8988T (cell line): Measurements from ENCODE around the gene KIF5A.

Source experiments
- DNase-seq: peaks from one replicate; pipeline ENCODE4 v3.0.0; 2011

KIF5A gene

DNA sequence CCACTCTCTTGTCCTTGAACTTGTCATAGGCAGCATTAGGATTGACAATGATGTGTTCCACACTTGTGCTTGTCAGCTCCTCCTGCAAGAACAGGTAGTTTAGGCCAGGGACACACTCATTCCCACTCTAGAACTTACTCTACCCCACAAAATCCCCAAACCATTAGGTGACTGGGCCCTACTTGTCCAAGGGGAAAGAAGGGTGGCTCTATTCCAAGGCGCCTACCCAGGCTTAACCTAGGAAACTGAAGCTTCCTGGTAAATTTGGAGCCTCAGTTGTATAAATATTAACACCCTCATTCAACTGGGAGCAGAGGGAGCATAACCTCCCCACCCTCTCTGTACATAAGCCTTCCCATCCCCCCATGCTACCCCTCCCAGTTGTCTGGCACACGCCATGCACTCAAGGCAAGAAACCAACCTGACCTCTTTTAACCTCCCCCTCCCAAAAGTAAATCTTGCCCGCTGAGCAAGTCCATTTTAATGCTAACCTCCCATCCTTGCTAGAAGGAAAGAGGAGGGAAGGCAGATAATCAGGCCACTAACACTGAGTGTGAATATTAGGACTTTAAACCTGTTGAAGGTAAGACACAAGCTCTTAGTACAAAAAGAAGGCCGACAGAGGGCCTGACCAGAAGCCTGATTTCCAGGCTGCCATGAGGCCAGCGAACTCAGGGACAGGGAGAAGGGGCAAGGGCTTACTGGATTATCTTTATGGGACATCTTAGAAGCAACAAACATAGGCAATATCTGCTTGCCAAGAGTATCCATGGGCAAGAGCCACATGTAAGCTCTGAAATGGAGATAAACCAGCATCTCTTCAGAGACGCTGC is 13.9 kb upstream of the KIF5A start:
- no peak for DNase-seq

GRCh38 chr12:57536597-57536942 is 13.3 kb upstream of the KIF5A start:
- DNase-seq, result no peak

- no peak for DNase-seq
Observed at GRCh38 chr12:57539134-57539768, 10.6 kb upstream of the KIF5A start.

DNA sequence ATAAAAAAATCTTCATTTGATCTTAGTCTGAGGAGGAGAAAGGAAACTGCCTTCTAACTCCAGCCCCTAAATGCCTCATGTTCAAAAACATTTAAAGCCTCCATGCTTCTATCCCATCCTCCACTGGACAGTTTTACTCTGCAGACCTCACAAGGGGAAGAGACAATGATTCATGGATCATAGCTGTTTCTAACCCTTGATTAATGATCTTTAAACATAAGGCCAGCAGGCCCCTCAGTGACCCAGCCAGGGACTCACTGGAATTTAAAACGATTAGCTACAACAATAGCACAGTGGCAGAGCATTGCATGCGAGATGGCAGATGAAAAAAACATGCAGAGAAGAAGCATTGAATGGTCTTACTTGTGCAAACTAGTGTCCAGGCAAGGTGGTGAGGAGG is 8.8 kb upstream of the KIF5A start:
- DNase-seq, result no peak

DNA sequence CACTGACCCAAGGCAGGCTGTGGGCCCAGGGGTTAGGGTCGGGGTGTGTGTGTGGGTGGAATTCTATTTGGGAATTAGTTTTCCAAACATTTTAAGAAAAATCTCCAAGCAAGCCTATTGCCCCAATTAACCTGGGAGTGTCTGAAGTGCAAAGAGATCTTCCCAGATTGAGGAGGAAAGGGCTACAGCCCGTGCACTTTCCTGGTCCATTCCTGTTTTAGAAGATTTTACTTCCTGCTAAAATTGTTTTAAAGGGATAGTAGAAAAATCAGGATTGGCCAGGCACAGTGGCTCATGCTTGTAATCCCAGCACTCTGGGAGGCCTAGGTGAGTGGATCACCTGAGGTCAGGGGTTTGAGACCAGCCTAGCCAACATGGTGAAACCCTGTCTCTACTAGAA is 8.1 kb upstream of the KIF5A start:
- no peak for DNase-seq

DNA sequence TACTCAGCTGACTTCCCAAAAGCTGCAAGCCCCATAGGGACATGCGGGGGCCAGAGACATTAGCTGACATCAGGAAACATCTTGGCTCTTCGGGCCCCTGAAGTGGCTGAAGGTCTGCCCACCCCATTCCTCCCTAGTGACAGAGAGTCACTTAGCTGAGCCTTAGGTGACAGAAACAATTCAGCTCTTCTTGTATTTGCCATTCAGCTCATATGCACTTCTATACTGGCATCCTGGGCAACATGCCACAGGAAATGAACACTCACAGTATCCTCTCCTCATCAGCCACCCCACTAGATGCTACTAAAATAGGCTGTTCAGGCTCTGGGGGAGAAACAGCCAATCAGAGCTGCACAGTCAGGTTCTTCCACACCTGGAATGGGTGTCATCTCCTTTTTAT is 6.3 kb upstream of the KIF5A start:
- DNase-seq, result no peak

- DNase-seq, result no peak
Observed at GRCh38 chr12:57545809-57546437, 3.9 kb upstream of the KIF5A start.

DNA sequence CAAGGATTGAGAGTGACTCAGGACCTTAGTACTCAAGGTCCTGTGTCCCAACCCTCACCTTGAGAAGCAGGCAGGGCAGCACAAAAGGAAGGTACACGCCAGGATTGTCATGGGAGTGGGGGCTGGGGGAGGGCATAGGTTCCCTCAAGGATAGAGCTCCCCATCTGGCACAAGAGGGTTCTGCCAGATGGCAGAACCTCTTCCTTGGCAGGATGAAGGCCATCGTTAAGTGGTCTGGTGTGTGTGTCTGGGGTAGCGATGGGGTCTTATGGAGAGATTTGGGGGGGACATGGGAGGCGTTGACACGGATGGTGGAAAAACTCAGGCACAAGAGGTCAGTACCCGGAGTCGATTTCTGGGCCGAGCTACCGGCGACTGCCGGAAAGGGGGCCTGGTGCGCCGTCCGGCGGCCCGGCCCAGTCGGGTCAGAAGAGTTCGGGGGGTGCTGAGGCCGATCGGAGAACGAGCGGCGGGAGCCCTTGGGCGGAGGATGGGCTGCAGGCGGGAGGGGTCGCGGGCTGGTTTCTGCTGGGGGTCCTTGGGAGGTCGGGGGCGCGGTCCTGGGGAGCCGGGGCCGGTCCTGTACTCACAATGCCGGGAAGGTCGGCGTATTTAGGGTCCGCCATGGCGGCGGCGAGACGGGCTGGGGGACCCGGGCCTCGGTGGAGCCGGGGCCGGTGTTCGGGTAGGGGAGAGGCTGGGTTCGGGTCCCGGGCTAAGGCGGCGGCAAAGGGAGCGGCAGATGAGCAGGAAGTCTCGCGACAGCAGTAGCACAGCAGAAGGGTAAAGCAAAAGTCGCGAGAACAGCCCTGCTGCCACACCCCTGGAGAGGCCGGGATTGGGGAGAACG is 3.2 kb upstream of the KIF5A start, which contains the start of gene DCTN2:
Gene DCTN2, minus strand, starts transcription at position 755 of the 850 bp plus-strand sequence. Its CDS starts 129 bp downstream, at position 626.
- peak; percentile 95 for DNase-seq

GRCh38 chr12:57547288-57548012 is 2.4 kb upstream of the KIF5A start:
- no peak for DNase-seq

- DNase-seq, result no peak
Observed at GRCh38 chr12:57548013-57548315, 1.9 kb upstream of the KIF5A start.

DNA sequence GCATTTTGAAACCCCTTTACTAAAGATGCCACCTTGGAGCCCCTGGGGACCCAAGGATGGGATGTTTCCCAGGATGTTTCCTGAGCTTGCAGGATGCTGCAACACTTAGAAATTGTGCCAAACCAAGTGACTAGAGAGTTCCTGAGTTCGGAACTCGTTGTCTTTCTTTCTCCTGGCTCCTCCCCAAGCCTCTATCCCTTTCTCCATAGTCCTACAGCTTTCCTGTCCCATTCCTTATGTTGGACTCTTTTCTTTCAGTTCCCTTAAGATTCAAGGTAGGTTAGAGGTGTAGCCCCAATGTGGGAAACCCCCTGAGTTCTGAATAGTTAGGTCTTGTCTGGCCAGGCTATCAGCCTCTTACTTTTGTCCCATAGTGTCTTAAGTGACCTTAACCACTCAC is 1.4 kb upstream of the KIF5A start:
- DNase-seq, result no peak

GRCh38 chr12:57549203-57549908 is 488 bp upstream of the KIF5A start:
- no peak for DNase-seq

GRCh38 chr12:57550641-57551549 is 1.1 kb downstream of the KIF5A start:
- DNase-seq, result no peak

GRCh38 chr12:57551637-57552305 is 1.9 kb downstream of the KIF5A start:
- no peak for DNase-seq

GRCh38 chr12:57552306-57552651 is 2.4 kb downstream of the KIF5A start:
- DNase-seq, result no peak

DNA sequence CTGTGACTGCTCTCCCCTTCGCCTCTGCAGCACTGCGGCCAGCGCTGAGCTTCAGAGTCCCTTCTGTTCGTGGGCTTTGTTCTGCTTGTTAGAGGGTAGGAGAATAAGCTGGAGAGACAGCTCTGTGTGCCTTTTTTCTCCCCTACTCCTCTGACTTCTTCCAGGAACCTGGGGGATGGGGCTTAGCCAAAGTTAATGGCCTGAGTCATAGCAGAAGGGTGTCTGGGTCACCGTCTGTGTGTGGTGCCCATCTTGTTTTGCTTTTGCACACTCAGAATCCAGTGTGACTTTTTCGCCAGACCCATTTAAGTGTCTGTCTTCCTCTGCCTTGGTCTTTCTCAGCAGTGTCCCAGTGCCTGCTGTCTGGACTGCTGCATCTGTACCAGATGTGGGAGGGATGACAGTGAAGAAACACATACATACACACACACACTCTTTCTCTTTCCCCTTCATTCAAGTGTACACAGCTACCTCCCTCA is 3.0 kb downstream of the KIF5A start:
- DNase-seq, result no peak

DNA sequence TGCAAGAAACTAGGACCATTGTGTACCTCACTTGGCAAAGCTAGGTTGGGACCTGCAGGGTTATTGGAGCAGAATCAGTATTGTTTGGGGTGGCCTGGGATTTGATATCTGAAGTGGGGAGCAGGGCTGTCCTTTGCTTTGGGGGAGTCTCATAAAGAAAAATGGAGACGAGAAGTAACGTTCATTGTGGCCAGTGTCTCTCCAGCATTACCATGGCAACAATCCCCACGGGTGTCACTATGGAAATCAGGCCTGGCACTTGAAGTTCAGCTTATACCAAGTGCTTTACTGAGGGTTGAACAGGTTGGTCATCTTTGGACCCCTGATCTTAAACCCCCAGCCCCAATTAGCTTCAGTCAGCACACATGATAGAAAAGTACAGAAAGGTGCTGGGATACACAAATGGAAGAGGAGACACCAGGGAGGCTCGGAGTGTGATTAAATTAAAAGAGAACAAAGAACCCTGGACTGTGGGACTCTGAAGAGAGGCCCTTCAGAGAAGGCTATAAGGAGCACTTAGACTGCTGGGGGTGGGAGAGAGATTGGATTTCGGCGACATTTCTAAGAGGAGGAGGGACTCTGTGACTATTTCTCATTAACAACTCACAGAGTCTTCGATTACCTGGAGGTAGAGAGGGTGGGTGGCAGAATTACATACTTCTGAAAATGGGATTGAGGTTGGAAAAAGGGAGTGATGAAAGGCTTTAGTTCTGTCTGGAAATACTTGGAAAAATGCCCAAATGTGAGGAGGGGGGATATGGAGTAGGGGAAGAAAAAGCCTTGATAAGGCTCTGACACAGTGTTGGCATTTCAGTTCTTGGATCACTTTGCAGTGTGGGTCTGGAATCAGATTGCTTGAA is 3.7 kb downstream of the KIF5A start:
- DNase-seq, result no peak

GRCh38 chr12:57554453-57554852 is 4.6 kb downstream of the KIF5A start:
- no peak for DNase-seq

GRCh38 chr12:57554897-57555296 is 5.1 kb downstream of the KIF5A start:
- DNase-seq, result no peak
